ENCODE results near the gene ANO4.

ANO4 gene

GRCh38 chr12:100827901-100828520 lies 33.4 kb downstream of the ANO4 start:
- Histone ChIP-seq H3K4me3 (ENCODE audit: low read depth in 1 of 2, low read length in 2 of 2) (no peak overlapping the region), H3K27me3 (ENCODE audit: insufficient read depth, low read length, poor library complexity) (no peaks in the 10 kb centered on the region), H2AFZ (ENCODE audit: low read depth, low read length) (no peak overlapping the region), H3K4me2 (ENCODE audit: insufficient read depth, low read length) (no peak overlapping the region), H3K36me3 (ENCODE audit: insufficient read depth, low read length) (no peaks in the 10 kb centered on the region), H3K9me3 (ENCODE audit: insufficient read depth, low read length, severe bottlenecking) (no peaks in the 10 kb centered on the region), H3K27ac (ENCODE audit: low read length) (no peak overlapping the region), H3K4me1 (ENCODE audit: insufficient read depth, low read length) (no peaks in the 10 kb centered on the region), H4K20me1 (ENCODE audit: insufficient read depth, low read length) (no peaks in the 10 kb centered on the region), H3K79me2 (ENCODE audit: insufficient read depth, low read length) (no peaks in the 10 kb centered on the region), H3K9ac (ENCODE audit: low read depth, low read length) (no peak overlapping the region)
- ATAC-seq (ENCODE audit: insufficient read depth, low read depth) (0 out of 3 replicates have a peak, but pooled peaks have one; percentile 39), DNase-seq (no peak)
- TF ChIP-seq CTCF (IDR thresholded peaks at IDR 0.05; ENCODE audit: borderline replicate concordance, extremely low read depth, low read length, poor library complexity, severe bottlenecking) (peak; percentile 39), EZH2 (IDR thresholded peaks at IDR 0.05; ENCODE audit: borderline replicate concordance, low read depth, low read length, severe bottlenecking) (no peak)

- Histone ChIP-seq H3K4me1 (ENCODE audit: insufficient read depth, low read length) (no peaks in the 10 kb centered on the region), H4K20me1 (ENCODE audit: insufficient read depth, low read length) (no peaks in the 10 kb centered on the region), H3K27ac (ENCODE audit: low read length) (no peak overlapping the region), H3K4me2 (ENCODE audit: insufficient read depth, low read length) (no peak overlapping the region), H3K4me3 (ENCODE audit: low read depth in 1 of 2, low read length in 2 of 2) (no peak overlapping the region), H3K36me3 (ENCODE audit: insufficient read depth, low read length) (no peaks in the 10 kb centered on the region), H3K9me3 (ENCODE audit: insufficient read depth, low read length, severe bottlenecking) (no peaks in the 10 kb centered on the region), H2AFZ (ENCODE audit: low read depth, low read length) (no peak overlapping the region), H3K79me2 (ENCODE audit: insufficient read depth, low read length) (no peaks in the 10 kb centered on the region), H3K9ac (ENCODE audit: low read depth, low read length) (no peak overlapping the region), H3K27me3 (ENCODE audit: insufficient read depth, low read length, poor library complexity) (no peaks in the 10 kb centered on the region)
- no peak for TF ChIP-seq EZH2 (IDR thresholded peaks at IDR 0.05; ENCODE audit: borderline replicate concordance, low read depth, low read length, severe bottlenecking)
- no peak for TF ChIP-seq CTCF (IDR thresholded peaks at IDR 0.05; ENCODE audit: borderline replicate concordance, extremely low read depth, low read length, poor library complexity, severe bottlenecking)
- ATAC-seq (ENCODE audit: insufficient read depth, low read depth) (no peak), DNase-seq (no peak)
These were observed 35.6 kb downstream of the ANO4 start for GRCh38 chr12:100830003-100830795.

GRCh38 chr12:100833282-100833681 lies 38.7 kb downstream of the ANO4 start:
- Histone ChIP-seq H3K4me3 (ENCODE audit: low read depth in 1 of 2, low read length in 2 of 2) (no peak overlapping the region), H3K9me3 (ENCODE audit: insufficient read depth, low read length, severe bottlenecking) (no peaks in the 10 kb centered on the region), H4K20me1 (ENCODE audit: insufficient read depth, low read length) (no peaks in the 10 kb centered on the region), H3K27ac (ENCODE audit: low read length) (no peak overlapping the region), H3K4me1 (ENCODE audit: insufficient read depth, low read length) (no peaks in the 10 kb centered on the region), H3K27me3 (ENCODE audit: insufficient read depth, low read length, poor library complexity) (no peaks in the 10 kb centered on the region), H3K36me3 (ENCODE audit: insufficient read depth, low read length) (no peaks in the 10 kb centered on the region), H3K9ac (ENCODE audit: low read depth, low read length) (no peak overlapping the region), H3K4me2 (ENCODE audit: insufficient read depth, low read length) (no peak overlapping the region), H3K79me2 (ENCODE audit: insufficient read depth, low read length) (no peaks in the 10 kb centered on the region), H2AFZ (ENCODE audit: low read depth, low read length) (no peak overlapping the region)
- TF ChIP-seq CTCF (IDR thresholded peaks at IDR 0.05; ENCODE audit: borderline replicate concordance, extremely low read depth, low read length, poor library complexity, severe bottlenecking) (no peak), EZH2 (IDR thresholded peaks at IDR 0.05; ENCODE audit: borderline replicate concordance, low read depth, low read length, severe bottlenecking) (no peak)
- ATAC-seq (ENCODE audit: insufficient read depth, low read depth) (no peak), DNase-seq (no peak)
